K562 (cell line): ENCODE measurements around the gene E2F1. TPM values are rescaled to one million over a fixed set of nuclear protein-coding genes. Genes with fewer than 3 reads are reported as not detected.
A peak's percentile ranks its signal among the peaks of the same experiment; 100 is the strongest.

Source experiments
- CCNT2 ChIP-seq: IDR thresholded peaks from 2 replicates; pipeline ENCODE4 v1.6.1; 2011; ENCODE audit warnings: borderline replicate concordance, low read depth, mild to moderate bottlenecking, moderate library complexity, mixed read lengths, low read length; ENCODE audit not compliant: insufficient read length; ENCODE audit errors: extremely low read depth
- CREB1 ChIP-seq, 2 experiments: sonication (generic) in 1 of 2; formaldehyde crosslinking in 1 of 2; IDR thresholded peaks; 2 replicates each; pipeline versions ENCODE4 v1.6.1 to v1.8.0; 2012 to 2022; ENCODE audit warnings: inconsistent platforms in 1 of 2, mild to moderate bottlenecking in 1 of 2, missing genetic modification reagents in 1 of 2, moderate library complexity in 1 of 2
- EP300 ChIP-seq: IDR thresholded peaks from 2 replicates; pipeline ENCODE4 v1.6.1; 2012; ENCODE audit warnings: low read length, improper control_type of control experiment
- FOS ChIP-seq: IDR thresholded peaks from 3 replicates; pipeline ENCODE4 v1.6.1; 2011; ENCODE audit not compliant: insufficient read length; ENCODE audit errors: extremely low read depth
- HDAC8 ChIP-seq: fragments of 450-650 bp; IDR thresholded peaks from 2 replicates; pipeline ENCODE4 v1.6.1; 2016; ENCODE audit warnings: mild to moderate bottlenecking, missing genetic modification characterization, moderate library complexity, missing compliant biosample characterization
- MCM5 ChIP-seq: fragments of 450-650 bp; IDR thresholded peaks from 2 replicates; pipeline ENCODE4 v1.6.1; 2016; ENCODE audit warnings: low read depth
- NR2C2 ChIP-seq, 2 experiments: fragments of 200-800 bp in 1 of 2; sonication (Bioruptor generic) in 1 of 2; sonication (generic) in 1 of 2; formaldehyde crosslinking in 1 of 2; IDR thresholded peaks; 2 replicates each; pipeline versions ENCODE4 v1.6.1 to v1.8.0; 2016 to 2022; ENCODE audit warnings: mild to moderate bottlenecking in 1 of 2, missing compliant biosample characterization in 1 of 2, missing genetic modification characterization in 1 of 2, missing genetic modification reagents in 1 of 2
- NR4A1 ChIP-seq, 2 experiments: fragments of 250-450 bp in 1 of 2; fragments of 450-650 bp in 1 of 2; sonication (Bioruptor Pico) in 1 of 2; IDR thresholded peaks; 2 replicates each; pipeline versions ENCODE4 v1.4.0 to v1.6.1; 2016 to 2020; ENCODE audit warnings: mild to moderate bottlenecking in 2 of 2, missing compliant biosample characterization in 1 of 2, missing genetic modification characterization in 1 of 2, moderate library complexity in 1 of 2
- RBFOX2 ChIP-seq: fragments of 200-400 bp; formaldehyde crosslinking; IDR thresholded peaks from 2 replicates; pipeline ENCODE4 v1.6.1; 2017; ENCODE audit warnings: low read depth, mild to moderate bottlenecking, low read length, moderate library complexity
- SMAD4 ChIP-seq: fragments of 250-450 bp; sonication (Bioruptor Pico); conservative IDR thresholded peaks from 2 replicates; pipeline ENCODE4 v1.8.0; 2021; ENCODE audit warnings: inconsistent platforms, mild to moderate bottlenecking, moderate library complexity
- TBP ChIP-seq: optimal IDR thresholded peaks from 2 replicates; pipeline ENCODE3; 2011; ENCODE audit warnings: low read depth, low read length, improper control_type of control experiment
- ZFPM2 ChIP-seq: fragments of 250-450 bp; sonication (Bioruptor Pico); IDR thresholded peaks from 2 replicates; pipeline ENCODE4 v1.5.1; 2022; ENCODE audit warnings: mild to moderate bottlenecking
- polyA plus RNA-seq, 8 experiments: library from polyadenylated mRNA; depleted of rRNA in 4 of 8; stranded (reverse) in 5 of 8; unstranded in 3 of 8; fragments of >200 nt; fragmentation: Nextera tagmentation in 2 of 8; fragmentation: Illumina TruSeq in 1 of 8; extraction: Ambion mirVana in 2 of 8; extraction: Trizol in 1 of 8; gene quantifications; 2 replicates each; pipeline versions ENCODE4 v1.2.1 to v1.2.3, GENCODE V29; 2011 to 2014; ENCODE audit warnings: inconsistent platforms in 1 of 8, missing spikeins in 1 of 8
- total RNA-seq, 7 experiments: library from RNA; depleted of rRNA in 6 of 7; stranded (reverse); fragments of >200 nt in 6 of 7; fragmentation: Illumina TruSeq in 2 of 7; extraction: Trizol in 2 of 7; gene quantifications; 2 replicates each; pipeline versions ENCODE4 v1.2.1 to v1.2.3, GENCODE V29; 2011 to 2021; ENCODE audit warnings: low replicate concordance in 1 of 7
- TF ChIP-seq, protein P1 (sequence below): fragments of 200-800 bp; sonication (Bioruptor generic); IDR thresholded peaks from 2 replicates; pipeline ENCODE4 v1.6.1; 2017; ENCODE audit warnings: missing genetic modification characterization, missing compliant biosample characterization
- TF ChIP-seq, protein P2 (sequence below), 2 experiments: fragments of 150-350 bp in 1 of 2; IDR thresholded peaks; 2 replicates each; pipeline ENCODE4 v1.6.1; 2012 to 2016; ENCODE audit warnings: low read depth in 2 of 2, low read length in 2 of 2, mild to moderate bottlenecking in 1 of 2, moderate library complexity in 1 of 2
- TF ChIP-seq, protein P3 (sequence below): fragments of 450-650 bp; IDR thresholded peaks from 2 replicates; pipeline ENCODE4 v1.7.0; 2016; ENCODE audit warnings: borderline replicate concordance

The E2F1 gene
- total and polyA plus RNA-seq, 9 of the 15 experiments (the other 6 are each of a cell fraction or from before 2014, with no cell fraction given) = 0.14 to 30.6 (median 13.1) TPM

DNA sequence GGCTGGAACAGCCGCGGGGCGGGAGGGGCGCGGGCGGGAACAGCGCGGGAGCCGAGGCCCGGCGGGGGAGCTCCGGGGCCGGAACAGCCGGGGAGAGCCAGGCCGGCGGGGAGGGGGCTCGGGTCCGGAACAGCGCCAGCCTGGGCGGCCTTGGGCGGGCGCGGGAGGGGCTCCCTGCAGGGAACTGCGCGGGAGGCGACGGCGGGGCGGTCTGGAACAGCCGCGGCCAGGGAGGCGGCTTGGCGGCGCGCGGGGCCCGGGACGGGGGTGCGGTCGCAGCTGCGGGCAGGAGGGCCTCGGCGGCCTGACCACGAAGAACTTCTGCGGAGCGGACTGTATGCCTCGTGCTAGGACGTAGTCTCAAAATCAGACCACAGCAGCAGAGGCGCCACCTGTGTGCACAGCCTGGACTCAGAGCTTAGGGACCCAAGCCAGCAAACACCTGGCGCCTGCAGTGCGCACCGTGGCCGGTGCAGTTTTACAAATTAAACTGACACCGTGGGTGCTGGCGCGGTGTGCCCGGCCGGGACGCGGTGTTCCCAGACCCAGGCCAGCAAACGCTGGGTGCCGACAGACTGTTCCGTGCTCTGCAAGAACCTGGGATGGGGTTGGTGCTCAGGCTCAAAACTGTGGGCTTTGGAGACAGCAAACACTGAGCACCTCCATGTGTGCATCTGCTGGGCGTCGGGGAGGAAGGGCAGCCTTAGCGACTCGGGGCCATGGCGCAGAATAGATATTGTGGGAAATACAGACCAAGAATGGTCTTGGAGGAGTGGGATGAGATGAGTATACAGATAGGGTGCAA is 46.2 kb upstream of the E2F1 start (continued):
- TF ChIP-seq RBFOX2 (peak; percentile 79), FOS (no peak), TBP (peak; percentile 49), NR2C2 (CRISPR knock-in tag; IDR thresholded peaks at IDR 0.05) (no peak; the same call in 1 of the 2 replicates), NR2C2 (tag; IDR thresholded peaks at IDR 0.05) (peak; percentile 72), NR4A1 (CRISPR knock-in tag; IDR thresholded peaks at IDR 0.05) (no peak), NR4A1 (tag; IDR thresholded peaks at IDR 0.05) (peak; percentile 72; the same call in 1 of the 2 replicates), MCM5 (no peak), ZFPM2 (CRISPR knock-in tag) (no peak), HDAC8 (tag) (peak; percentile 54; the same call in 1 of the 2 replicates), SMAD4 (CRISPR knock-in tag) (peak; percentile 96), CREB1 (IDR thresholded peaks at IDR 0.05) (no peak), CREB1 (CRISPR knock-in tag; IDR thresholded peaks at IDR 0.05) (no peak; the same call in 1 of the 2 replicates), CCNT2 (peak; percentile 96), EP300 (peak; percentile 100)
- TF ChIP-seq, protein P1, sequence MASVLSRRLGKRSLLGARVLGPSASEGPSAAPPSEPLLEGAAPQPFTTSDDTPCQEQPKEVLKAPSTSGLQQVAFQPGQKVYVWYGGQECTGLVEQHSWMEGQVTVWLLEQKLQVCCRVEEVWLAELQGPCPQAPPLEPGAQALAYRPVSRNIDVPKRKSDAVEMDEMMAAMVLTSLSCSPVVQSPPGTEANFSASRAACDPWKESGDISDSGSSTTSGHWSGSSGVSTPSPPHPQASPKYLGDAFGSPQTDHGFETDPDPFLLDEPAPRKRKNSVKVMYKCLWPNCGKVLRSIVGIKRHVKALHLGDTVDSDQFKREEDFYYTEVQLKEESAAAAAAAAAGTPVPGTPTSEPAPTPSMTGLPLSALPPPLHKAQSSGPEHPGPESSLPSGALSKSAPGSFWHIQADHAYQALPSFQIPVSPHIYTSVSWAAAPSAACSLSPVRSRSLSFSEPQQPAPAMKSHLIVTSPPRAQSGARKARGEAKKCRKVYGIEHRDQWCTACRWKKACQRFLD (CRISPR knock-in tag) = peak; percentile 91
- TF ChIP-seq, protein P2, sequence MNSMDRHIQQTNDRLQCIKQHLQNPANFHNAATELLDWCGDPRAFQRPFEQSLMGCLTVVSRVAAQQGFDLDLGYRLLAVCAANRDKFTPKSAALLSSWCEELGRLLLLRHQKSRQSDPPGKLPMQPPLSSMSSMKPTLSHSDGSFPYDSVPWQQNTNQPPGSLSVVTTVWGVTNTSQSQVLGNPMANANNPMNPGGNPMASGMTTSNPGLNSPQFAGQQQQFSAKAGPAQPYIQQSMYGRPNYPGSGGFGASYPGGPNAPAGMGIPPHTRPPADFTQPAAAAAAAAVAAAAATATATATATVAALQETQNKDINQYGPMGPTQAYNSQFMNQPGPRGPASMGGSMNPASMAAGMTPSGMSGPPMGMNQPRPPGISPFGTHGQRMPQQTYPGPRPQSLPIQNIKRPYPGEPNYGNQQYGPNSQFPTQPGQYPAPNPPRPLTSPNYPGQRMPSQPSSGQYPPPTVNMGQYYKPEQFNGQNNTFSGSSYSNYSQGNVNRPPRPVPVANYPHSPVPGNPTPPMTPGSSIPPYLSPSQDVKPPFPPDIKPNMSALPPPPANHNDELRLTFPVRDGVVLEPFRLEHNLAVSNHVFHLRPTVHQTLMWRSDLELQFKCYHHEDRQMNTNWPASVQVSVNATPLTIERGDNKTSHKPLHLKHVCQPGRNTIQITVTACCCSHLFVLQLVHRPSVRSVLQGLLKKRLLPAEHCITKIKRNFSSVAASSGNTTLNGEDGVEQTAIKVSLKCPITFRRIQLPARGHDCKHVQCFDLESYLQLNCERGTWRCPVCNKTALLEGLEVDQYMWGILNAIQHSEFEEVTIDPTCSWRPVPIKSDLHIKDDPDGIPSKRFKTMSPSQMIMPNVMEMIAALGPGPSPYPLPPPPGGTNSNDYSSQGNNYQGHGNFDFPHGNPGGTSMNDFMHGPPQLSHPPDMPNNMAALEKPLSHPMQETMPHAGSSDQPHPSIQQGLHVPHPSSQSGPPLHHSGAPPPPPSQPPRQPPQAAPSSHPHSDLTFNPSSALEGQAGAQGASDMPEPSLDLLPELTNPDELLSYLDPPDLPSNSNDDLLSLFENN (IDR thresholded peaks at IDR 0.05; ENCODE audit: low read depth in 2 of 2, low read length in 2 of 2) = peak in 1 of 2 experiments; percentile 39; a peak in 1 of 4 replicates
- TF ChIP-seq, protein P3, sequence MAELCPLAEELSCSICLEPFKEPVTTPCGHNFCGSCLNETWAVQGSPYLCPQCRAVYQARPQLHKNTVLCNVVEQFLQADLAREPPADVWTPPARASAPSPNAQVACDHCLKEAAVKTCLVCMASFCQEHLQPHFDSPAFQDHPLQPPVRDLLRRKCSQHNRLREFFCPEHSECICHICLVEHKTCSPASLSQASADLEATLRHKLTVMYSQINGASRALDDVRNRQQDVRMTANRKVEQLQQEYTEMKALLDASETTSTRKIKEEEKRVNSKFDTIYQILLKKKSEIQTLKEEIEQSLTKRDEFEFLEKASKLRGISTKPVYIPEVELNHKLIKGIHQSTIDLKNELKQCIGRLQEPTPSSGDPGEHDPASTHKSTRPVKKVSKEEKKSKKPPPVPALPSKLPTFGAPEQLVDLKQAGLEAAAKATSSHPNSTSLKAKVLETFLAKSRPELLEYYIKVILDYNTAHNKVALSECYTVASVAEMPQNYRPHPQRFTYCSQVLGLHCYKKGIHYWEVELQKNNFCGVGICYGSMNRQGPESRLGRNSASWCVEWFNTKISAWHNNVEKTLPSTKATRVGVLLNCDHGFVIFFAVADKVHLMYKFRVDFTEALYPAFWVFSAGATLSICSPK = no peak
